ENCODE measurements around the gene INPP5K. TPM values are rescaled to one million over a fixed set of nuclear protein-coding genes. Genes with fewer than 3 reads are reported as not detected.

The INPP5K gene
- total and polyA plus RNA-seq, 10 of the 15 experiments (the other 5 are each of a cell fraction or from before 2014, with no cell fraction given), result 0.58 to 41.2 (median 23.3) TPM

DNA sequence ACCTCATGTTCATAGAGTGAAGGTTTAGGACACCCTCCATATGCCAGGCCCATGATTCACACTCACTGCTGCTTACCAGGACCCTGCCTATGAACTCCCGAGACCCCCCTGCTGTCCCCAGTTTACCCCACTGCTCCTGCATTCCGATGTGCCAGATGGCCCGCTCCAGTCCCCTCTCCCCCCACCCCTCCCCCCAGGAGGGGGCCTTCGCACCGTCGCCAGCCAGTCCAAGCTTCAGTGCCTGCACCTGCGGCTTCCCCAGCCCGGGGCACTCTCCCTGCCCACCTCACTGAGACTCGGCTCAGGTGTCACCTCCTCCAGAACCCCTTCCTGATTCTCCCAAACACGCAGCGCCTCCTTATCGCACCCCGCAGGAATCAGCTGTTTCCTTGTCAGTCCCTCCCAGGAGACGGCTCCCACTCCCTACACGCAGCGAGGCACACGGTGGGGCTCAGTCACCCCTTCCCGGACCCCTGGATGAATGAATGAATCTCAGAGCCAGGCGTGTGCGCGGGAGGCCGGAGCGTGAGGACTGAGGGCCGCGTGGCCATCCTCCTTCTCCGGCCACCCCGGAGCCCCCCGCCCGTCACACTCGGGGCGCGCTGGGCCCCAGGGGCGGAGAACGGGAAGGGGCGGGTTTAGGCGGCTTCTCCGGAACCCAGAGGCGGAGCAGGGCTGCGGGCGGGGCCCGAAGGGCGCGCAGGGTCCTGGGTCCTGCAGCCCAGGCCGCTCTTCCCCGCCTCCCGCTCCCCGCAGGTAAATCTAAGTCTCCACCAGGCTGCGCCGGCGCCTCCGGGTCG lies 25.6 kb downstream of the INPP5K start (continued):
- TF ChIP-seq, protein P1, sequence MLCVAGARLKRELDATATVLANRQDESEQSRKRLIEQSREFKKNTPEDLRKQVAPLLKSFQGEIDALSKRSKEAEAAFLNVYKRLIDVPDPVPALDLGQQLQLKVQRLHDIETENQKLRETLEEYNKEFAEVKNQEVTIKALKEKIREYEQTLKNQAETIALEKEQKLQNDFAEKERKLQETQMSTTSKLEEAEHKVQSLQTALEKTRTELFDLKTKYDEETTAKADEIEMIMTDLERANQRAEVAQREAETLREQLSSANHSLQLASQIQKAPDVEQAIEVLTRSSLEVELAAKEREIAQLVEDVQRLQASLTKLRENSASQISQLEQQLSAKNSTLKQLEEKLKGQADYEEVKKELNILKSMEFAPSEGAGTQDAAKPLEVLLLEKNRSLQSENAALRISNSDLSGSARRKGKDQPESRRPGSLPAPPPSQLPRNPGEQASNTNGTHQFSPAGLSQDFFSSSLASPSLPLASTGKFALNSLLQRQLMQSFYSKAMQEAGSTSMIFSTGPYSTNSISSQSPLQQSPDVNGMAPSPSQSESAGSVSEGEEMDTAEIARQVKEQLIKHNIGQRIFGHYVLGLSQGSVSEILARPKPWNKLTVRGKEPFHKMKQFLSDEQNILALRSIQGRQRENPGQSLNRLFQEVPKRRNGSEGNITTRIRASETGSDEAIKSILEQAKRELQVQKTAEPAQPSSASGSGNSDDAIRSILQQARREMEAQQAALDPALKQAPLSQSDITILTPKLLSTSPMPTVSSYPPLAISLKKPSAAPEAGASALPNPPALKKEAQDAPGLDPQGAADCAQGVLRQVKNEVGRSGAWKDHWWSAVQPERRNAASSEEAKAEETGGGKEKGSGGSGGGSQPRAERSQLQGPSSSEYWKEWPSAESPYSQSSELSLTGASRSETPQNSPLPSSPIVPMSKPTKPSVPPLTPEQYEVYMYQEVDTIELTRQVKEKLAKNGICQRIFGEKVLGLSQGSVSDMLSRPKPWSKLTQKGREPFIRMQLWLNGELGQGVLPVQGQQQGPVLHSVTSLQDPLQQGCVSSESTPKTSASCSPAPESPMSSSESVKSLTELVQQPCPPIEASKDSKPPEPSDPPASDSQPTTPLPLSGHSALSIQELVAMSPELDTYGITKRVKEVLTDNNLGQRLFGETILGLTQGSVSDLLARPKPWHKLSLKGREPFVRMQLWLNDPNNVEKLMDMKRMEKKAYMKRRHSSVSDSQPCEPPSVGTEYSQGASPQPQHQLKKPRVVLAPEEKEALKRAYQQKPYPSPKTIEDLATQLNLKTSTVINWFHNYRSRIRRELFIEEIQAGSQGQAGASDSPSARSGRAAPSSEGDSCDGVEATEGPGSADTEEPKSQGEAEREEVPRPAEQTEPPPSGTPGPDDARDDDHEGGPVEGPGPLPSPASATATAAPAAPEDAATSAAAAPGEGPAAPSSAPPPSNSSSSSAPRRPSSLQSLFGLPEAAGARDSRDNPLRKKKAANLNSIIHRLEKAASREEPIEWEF (IDR thresholded peaks at IDR 0.05; ENCODE audit: insufficient replicate concordance, low read depth, low read length), result no peak
- TF ChIP-seq POLR2AphosphoS5 (IDR thresholded peaks at IDR 0.05; ENCODE audit: low read length), result peak; percentile 40; the same call in 1 of the 2 replicates
- TF ChIP-seq, protein P2, sequence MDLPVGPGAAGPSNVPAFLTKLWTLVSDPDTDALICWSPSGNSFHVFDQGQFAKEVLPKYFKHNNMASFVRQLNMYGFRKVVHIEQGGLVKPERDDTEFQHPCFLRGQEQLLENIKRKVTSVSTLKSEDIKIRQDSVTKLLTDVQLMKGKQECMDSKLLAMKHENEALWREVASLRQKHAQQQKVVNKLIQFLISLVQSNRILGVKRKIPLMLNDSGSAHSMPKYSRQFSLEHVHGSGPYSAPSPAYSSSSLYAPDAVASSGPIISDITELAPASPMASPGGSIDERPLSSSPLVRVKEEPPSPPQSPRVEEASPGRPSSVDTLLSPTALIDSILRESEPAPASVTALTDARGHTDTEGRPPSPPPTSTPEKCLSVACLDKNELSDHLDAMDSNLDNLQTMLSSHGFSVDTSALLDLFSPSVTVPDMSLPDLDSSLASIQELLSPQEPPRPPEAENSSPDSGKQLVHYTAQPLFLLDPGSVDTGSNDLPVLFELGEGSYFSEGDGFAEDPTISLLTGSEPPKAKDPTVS (IDR thresholded peaks at IDR 0.05; ENCODE audit: low read depth, low read length), result no peak
- TF ChIP-seq, protein P3, sequence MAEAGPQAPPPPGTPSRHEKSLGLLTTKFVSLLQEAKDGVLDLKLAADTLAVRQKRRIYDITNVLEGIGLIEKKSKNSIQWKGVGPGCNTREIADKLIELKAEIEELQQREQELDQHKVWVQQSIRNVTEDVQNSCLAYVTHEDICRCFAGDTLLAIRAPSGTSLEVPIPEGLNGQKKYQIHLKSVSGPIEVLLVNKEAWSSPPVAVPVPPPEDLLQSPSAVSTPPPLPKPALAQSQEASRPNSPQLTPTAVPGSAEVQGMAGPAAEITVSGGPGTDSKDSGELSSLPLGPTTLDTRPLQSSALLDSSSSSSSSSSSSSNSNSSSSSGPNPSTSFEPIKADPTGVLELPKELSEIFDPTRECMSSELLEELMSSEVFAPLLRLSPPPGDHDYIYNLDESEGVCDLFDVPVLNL (IDR thresholded peaks at IDR 0.05; ENCODE audit: low read depth, low read length), result no peak
- TF ChIP-seq, protein P4, sequence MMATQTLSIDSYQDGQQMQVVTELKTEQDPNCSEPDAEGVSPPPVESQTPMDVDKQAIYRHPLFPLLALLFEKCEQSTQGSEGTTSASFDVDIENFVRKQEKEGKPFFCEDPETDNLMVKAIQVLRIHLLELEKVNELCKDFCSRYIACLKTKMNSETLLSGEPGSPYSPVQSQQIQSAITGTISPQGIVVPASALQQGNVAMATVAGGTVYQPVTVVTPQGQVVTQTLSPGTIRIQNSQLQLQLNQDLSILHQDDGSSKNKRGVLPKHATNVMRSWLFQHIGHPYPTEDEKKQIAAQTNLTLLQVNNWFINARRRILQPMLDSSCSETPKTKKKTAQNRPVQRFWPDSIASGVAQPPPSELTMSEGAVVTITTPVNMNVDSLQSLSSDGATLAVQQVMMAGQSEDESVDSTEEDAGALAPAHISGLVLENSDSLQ (IDR thresholded peaks at IDR 0.05), result peak; percentile 51
- TF ChIP-seq POLR2AphosphoS2 (IDR thresholded peaks at IDR 0.05; ENCODE audit: low read depth, low read length), result peak; percentile 39; the same call in 1 of the 2 replicates
- TF ChIP-seq SRF (IDR thresholded peaks at IDR 0.05; ENCODE audit: low read depth in 2 of 2, low read length in 2 of 2), result no peak
- TF ChIP-seq KDM1A (IDR thresholded peaks at IDR 0.05; ENCODE audit: borderline replicate concordance), result no peak
- no peak for TF ChIP-seq RCOR1 (conservative IDR thresholded peaks at IDR 0.05; ENCODE audit: low read depth, low read length)
- TF ChIP-seq, protein P5, sequence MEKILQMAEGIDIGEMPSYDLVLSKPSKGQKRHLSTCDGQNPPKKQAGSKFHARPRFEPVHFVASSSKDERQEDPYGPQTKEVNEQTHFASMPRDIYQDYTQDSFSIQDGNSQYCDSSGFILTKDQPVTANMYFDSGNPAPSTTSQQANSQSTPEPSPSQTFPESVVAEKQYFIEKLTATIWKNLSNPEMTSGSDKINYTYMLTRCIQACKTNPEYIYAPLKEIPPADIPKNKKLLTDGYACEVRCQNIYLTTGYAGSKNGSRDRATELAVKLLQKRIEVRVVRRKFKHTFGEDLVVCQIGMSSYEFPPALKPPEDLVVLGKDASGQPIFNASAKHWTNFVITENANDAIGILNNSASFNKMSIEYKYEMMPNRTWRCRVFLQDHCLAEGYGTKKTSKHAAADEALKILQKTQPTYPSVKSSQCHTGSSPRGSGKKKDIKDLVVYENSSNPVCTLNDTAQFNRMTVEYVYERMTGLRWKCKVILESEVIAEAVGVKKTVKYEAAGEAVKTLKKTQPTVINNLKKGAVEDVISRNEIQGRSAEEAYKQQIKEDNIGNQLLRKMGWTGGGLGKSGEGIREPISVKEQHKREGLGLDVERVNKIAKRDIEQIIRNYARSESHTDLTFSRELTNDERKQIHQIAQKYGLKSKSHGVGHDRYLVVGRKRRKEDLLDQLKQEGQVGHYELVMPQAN (conservative IDR thresholded peaks at IDR 0.05), result 0 out of 2 replicates have a peak, but pooled peaks have one; percentile 23
- peak; percentile 20 for TF ChIP-seq RELA (IDR thresholded peaks at IDR 0.05; ENCODE audit: borderline replicate concordance, partially characterized antibody)
- TF ChIP-seq MXI1 (IDR thresholded peaks at IDR 0.05; ENCODE audit: low read depth, low read length), result peak; percentile 53
- TF ChIP-seq, protein P6, sequence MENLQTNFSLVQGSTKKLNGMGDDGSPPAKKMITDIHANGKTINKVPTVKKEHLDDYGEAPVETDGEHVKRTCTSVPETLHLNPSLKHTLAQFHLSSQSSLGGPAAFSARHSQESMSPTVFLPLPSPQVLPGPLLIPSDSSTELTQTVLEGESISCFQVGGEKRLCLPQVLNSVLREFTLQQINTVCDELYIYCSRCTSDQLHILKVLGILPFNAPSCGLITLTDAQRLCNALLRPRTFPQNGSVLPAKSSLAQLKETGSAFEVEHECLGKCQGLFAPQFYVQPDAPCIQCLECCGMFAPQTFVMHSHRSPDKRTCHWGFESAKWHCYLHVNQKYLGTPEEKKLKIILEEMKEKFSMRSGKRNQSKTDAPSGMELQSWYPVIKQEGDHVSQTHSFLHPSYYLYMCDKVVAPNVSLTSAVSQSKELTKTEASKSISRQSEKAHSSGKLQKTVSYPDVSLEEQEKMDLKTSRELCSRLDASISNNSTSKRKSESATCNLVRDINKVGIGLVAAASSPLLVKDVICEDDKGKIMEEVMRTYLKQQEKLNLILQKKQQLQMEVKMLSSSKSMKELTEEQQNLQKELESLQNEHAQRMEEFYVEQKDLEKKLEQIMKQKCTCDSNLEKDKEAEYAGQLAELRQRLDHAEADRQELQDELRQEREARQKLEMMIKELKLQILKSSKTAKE (IDR thresholded peaks at IDR 0.05; ENCODE audit: low read depth, poor library complexity, severe bottlenecking), result no peak
- TF ChIP-seq NFYA (IDR thresholded peaks at IDR 0.05; ENCODE audit: borderline replicate concordance, low read depth, low read length), result no peak
